ENCODE results near the gene RIPK1. TPM values are rescaled to one million over a fixed set of nuclear protein-coding genes. Genes with fewer than 3 reads are reported as not detected.
"Not testable (repeated sequence)": the region's sequence is repeated elsewhere in the genome, so short reads cannot be mapped to it uniquely, and the experiment has no call there.

The RIPK1 gene
- total RNA-seq, 1 donor from 2014 or later: 25.9 TPM

GRCh38 chr6:3073382-3073781 lies 5.1 kb downstream of the RIPK1 start:
- no peak for ATAC-seq
- no peak for DNase-seq (ENCODE audit: low spot score)
- intact Hi-C loops (cut with DNase I): no loop called here

DNA sequence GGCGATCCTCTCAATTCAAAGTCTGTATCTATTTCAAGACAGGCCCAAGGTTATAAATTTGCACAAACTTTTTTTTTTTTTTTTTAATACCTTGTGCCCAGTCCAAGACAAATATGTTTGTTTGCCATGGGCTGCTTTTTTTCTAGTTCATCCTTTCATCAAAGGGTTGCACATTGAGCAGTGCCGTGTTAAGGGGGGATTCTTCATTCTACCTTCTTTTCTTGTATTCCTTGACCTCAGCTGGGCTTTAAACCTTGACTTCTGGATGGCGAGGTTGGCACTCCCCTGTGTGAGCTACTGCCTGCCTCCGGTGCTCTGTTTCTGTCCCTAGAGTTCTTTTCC lies 7.4 kb downstream of the RIPK1 start:
- intact Hi-C loops (cut with DNase I): no loop called here
- DNase-seq (ENCODE audit: low spot score) (no peak), ATAC-seq (peak; percentile 37)

GRCh38 chr6:3076320-3076719 lies 8.0 kb downstream of the RIPK1 start:
- DNase-seq (ENCODE audit: low spot score) (no peak), ATAC-seq (no peak)
- intact Hi-C loops (cut with DNase I): no loop called here

- no peak for ATAC-seq
- intact Hi-C loops (cut with DNase I): no loop called here
- DNase-seq (ENCODE audit: low spot score): no peak
These were observed 9.1 kb downstream of the RIPK1 start for GRCh38 chr6:3077430-3077829.

- intact Hi-C loops (cut with DNase I); DNase-seq (ENCODE audit: low spot score); ATAC-seq: not testable (repeated sequence)
These were observed 10.7 kb downstream of the RIPK1 start for GRCh38 chr6:3078952-3079351.

DNA sequence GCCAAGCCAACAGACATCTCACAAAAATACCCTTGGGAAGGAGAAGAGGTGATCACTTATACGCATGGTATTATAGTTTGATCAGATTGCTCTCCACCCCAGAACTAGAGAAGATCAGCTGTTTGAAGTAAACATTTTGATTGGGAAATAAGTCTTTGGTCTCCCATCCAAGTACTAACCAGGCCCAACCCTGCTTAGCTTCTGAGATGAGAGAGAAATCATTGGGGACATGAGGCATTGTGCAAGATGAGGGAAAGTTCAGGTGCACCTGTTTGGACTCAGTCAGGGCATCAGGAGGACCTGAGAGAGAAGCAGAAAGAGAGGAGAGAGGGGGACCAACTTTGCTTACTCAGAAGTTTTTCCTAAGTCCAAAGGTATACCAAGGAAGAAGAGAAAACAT lies 11.4 kb downstream of the RIPK1 start:
- intact Hi-C loops (cut with DNase I): no loop called here
- ATAC-seq (no peak), DNase-seq (ENCODE audit: low spot score) (no peak)

- intact Hi-C loops (cut with DNase I): no loop called here
- DNase-seq (ENCODE audit: low spot score) (no peak), ATAC-seq (peak; percentile 68)
These were observed 13.7 kb downstream of the RIPK1 start for GRCh38 chr6:3081960-3082359.

DNA sequence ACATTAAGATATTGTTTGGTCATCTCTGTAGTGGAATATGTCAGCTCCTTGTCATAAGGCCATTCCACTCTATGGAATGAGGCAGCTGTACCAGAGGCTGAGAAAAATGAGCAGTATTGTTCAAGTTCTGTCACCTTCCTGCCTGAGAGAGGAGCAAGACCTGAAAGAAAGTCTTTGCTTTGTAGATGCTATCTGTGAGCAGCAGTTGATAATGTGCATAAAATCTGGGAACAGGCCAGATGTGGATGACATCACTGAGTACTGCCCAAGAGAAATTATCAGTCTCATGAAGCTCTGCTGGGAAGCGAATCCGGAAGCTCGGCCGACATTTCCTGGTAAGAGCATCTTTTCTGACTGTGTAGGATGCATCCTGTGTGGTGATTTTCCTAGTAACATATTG lies 16.8 kb downstream of the RIPK1 start:
- DNase-seq (ENCODE audit: low spot score) (no peak), ATAC-seq (no peak)
- intact Hi-C loops (cut with DNase I): no loop called here

DNA sequence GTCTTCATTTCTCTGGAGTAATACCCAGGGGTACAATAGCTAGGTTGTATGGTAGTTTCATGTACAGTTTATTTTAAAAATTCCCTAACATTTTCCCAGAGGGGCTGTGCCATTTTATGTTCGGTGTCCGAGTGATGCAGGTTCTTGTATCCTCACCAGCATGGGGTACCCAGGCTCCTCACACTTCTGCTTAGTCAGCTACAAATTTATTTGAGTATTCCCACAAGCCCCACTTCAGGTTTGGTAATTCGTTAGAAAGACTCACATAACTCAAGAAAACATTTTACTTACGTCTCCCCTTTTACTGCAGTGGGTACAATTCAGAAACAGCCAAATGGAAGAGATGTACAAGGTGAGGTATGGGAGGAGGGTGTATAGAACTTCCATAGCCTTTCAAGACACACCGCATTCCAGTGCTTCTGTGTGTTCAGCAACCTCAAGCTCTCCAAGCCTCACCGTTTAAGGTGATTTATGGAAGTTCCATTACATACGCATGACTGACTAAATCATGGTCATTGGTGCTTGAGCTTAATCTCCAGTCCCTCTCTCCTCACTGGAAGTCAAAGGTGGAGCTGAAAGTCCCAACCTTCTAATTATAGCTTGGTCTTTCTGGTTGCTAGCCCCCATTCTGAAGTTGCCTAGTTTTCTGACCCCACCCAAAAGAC lies 18.1 kb downstream of the RIPK1 start:
- ATAC-seq (no peak), DNase-seq (ENCODE audit: low spot score) (no peak)
- intact Hi-C loops (cut with DNase I): no loop called here

GRCh38 chr6:3088446-3088845 lies 20.2 kb downstream of the RIPK1 start:
- intact Hi-C loops (cut with DNase I): no loop called here
- ATAC-seq: peak; percentile 92
- DNase-seq (ENCODE audit: low spot score): no peak

DNA sequence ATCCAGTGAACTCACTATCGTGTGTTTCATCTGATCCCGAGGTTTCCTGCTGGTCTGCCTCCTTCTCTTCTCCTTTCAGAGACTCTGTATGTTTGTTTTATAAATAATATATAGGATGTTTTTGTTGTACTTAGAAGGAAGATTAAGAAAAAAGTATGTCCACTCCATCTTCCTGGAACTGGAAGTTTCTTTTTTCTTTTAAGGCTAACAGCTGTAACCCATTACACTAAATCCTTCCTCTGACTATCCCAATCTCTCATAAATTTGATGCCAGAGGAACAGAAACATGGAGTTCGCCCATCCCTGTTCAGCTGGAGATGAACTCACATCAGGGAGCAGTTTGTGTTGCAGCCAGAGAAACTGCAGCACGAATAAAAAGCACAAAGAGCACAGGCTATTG lies 20.7 kb downstream of the RIPK1 start:
- DNase-seq (ENCODE audit: low spot score) (no peak), ATAC-seq (peak; percentile 88)
- intact Hi-C loops (cut with DNase I): no loop called here

DNA sequence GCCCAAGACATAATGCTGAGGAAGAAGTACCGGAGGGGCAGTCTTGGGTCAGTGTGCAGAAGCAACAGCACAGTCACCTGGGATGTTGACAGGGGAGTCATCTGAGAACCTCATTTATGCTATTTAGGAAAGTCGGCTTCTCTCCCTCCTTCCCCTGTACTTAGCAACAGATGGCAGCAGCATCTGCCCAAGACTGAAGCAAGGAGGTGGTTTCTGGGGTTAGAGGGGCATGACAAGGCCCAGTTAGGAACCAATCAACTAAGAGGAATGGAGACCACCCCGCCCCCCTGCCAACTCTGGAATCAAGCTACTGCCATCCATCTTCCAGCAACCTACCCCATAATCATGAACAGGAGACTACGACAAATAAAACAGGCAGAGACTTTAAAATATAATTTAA lies 21.7 kb downstream of the RIPK1 start:
- intact Hi-C loops (cut with DNase I): no loop called here
- ATAC-seq (no peak), DNase-seq (ENCODE audit: low spot score) (no peak)

GRCh38 chr6:3094815-3095214 lies 26.5 kb downstream of the RIPK1 start:
- ATAC-seq: no peak
- no peak for DNase-seq (ENCODE audit: low spot score)
- intact Hi-C loops (cut with DNase I): no loop called here

GRCh38 chr6:3102875-3103274 lies 34.6 kb downstream of the RIPK1 start:
- DNase-seq (ENCODE audit: low spot score) (no peak), ATAC-seq (no peak)
- intact Hi-C loops (cut with DNase I): no loop called here

GRCh38 chr6:3108746-3109414 lies 40.6 kb downstream of the RIPK1 start:
- DNase-seq (ENCODE audit: low spot score): no peak
- peak; percentile 71 for ATAC-seq
- intact Hi-C loops (cut with DNase I): no loop called here

GRCh38 chr6:3109761-3110160 lies 41.5 kb downstream of the RIPK1 start:
- ATAC-seq (no peak), DNase-seq (ENCODE audit: low spot score) (no peak)
- intact Hi-C loops (cut with DNase I): no loop called here

DNA sequence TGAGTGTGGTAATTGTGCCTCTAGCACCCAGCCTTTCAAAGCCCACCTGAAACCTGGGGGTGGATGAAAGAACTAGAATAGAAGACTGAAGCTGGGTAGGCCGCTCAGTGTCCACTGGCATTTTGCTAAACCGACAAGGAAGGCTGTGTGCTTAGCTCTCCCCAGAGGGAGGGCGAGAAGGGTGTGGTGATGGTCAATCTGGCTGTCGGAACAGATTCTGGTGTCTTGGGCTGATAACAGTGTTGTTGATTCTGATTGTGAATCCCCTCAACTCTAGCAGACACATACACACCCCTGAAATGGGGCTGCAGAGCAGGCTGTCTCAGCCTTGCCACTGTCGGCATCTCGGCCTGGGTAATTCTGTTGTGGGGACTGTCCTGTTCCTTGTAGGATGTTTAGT lies 46.1 kb downstream of the RIPK1 start:
- intact Hi-C loops (cut with DNase I): no loop called here
- ATAC-seq: no peak

DNA sequence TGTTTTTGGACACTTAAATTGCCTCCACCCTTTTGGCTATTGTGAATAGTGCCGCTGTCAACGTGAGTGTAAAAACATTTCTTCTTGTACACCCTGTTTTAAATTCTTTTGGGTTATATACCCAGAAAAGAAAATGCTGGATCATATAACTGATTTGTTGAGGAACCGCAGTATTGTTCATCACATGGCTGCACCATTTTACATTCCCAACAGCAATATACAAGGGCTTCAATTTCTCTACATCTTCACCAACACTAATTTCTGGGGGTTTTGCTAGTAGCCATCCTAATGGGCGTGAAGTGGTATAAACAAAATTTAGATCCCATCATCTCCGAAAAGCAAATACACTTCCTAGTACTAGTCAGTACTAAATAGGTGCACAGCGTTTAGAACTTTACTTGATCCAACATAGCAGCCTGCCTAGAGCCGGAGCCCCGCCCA lies 49.6 kb downstream of the RIPK1 start:
- intact Hi-C loops (cut with DNase I): no loop called here
- ATAC-seq (no peak), DNase-seq (ENCODE audit: low spot score) (no peak)

More for the DNA sequence above, 46.1 kb downstream of the RIPK1 start:
- DNase-seq (ENCODE audit: low spot score): no peak

- ATAC-seq (peak; percentile 99), DNase-seq (ENCODE audit: low spot score) (peak; percentile 100)
- intact Hi-C loops (cut with DNase I): no loop called here
These were observed 50.2 kb downstream of the RIPK1 start, which contains the start of gene BPHL for GRCh38 chr6:3118353-3119039. TSS of gene BPHL (plus strand) at chr6:3118711. CDS start at chr6:3118741, 30 bp downstream.

DNA sequence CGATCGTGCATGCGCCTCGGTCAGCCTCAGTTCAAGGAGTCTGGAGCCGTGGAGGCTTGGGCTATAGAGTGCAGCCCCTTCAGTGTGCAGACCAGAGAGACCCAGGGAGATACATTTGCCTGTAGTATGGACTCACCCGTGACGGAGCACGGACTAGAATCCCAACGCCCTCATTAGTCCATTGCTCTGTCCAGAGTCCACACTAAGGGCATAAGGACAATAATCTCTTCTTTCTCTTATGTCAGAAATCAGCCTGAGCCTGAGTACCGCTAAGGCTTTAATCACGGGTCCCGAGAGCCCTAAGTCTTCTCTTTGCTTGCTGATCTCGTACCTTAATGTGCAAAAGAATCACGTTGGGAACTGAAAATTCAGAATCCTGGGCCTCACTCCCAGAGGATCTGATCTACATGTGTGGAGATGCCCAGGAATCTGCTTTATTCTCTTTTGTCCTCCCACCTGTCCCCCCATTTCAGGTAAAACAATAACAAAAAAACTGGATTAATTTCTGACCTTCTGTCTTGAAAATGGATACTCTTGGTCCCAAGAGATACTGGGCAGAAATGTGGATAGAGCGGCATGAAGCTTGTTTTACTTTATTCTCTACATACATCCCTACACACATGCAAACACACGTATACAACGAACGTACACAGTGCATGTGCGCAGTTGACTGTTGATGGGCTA lies 50.9 kb downstream of the RIPK1 start:
- ATAC-seq (peak; percentile 11), DNase-seq (ENCODE audit: low spot score) (no peak)
- intact Hi-C loops (cut with DNase I): no loop called here
